GM23248 (cell line): Measurements from ENCODE around the gene ULK4. TPM values are rescaled to one million over a fixed set of nuclear protein-coding genes. Genes with fewer than 3 reads are reported as not detected.
A peak's percentile ranks its signal among the peaks of the same experiment; 100 is the strongest.

Experiments used
- DNase-seq: peaks from one replicate; pipeline ENCODE4 v3.0.0-alpha.2; 2015
- H2AFZ ChIP-seq: fragments of 200-600 bp; sonication (generic); 2 replicates; pipeline ENCODE4 v1.6.1; 2016; ENCODE audit warnings: antibody characterized with exemption
- H3F3A ChIP-seq: fragments of 200-600 bp; sonication (generic); 2 replicates; pipeline ENCODE4 v1.6.1; 2016; ENCODE audit warnings: mild to moderate bottlenecking, antibody characterized with exemption, mixed run types; ENCODE audit not compliant: insufficient read depth
- H3K27ac ChIP-seq: fragments of 200-600 bp; sonication (generic); 2 replicates; pipeline ENCODE4 v1.5.1; 2016; ENCODE audit warnings: mild to moderate bottlenecking
- H3K27me3 ChIP-seq: fragments of 200-600 bp; sonication (generic); replicated peaks from 2 replicates; pipeline ENCODE4 v1.6.1; 2016; ENCODE audit warnings: mild to moderate bottlenecking; ENCODE audit not compliant: insufficient read depth
- H3K36me3 ChIP-seq: fragments of 200-600 bp; sonication (generic); 2 replicates; pipeline ENCODE4 v1.6.1; 2016; ENCODE audit warnings: low read depth, mild to moderate bottlenecking
- H3K4me1 ChIP-seq: fragments of 200-600 bp; sonication (generic); 2 replicates; pipeline ENCODE4 v1.6.1; 2016; ENCODE audit warnings: mild to moderate bottlenecking; ENCODE audit not compliant: insufficient read depth
- H3K4me2 ChIP-seq: fragments of 200-600 bp; sonication (generic); one replicate; pipeline ENCODE4 v1.6.1; 2016; ENCODE audit warnings: mild to moderate bottlenecking; ENCODE audit not compliant: unreplicated experiment
- H3K4me3 ChIP-seq: fragments of 200-600 bp; sonication (generic); 2 replicates; pipeline ENCODE4 v1.5.1; 2016; ENCODE audit warnings: mild to moderate bottlenecking
- H3K79me2 ChIP-seq: fragments of 200-600 bp; sonication (generic); 2 replicates; pipeline ENCODE4 v1.6.1; 2016; ENCODE audit warnings: mild to moderate bottlenecking; ENCODE audit not compliant: insufficient read depth
- H3K9ac ChIP-seq: fragments of 200-600 bp; sonication (generic); 2 replicates; pipeline ENCODE4 v1.6.1; 2016; ENCODE audit warnings: mild to moderate bottlenecking
- H3K9me2 ChIP-seq: fragments of 200-600 bp; sonication (generic); 2 replicates; pipeline ENCODE4 v1.6.1; 2016; ENCODE audit warnings: mixed run types, mild to moderate bottlenecking, moderate library complexity; ENCODE audit not compliant: insufficient read depth
- H3K9me3 ChIP-seq: fragments of 200-600 bp; sonication (generic); one replicate; pipeline ENCODE4 v1.6.1; 2017; ENCODE audit warnings: low read depth
- H4K20me1 ChIP-seq: fragments of 200-600 bp; sonication (generic); 2 replicates; pipeline ENCODE4 v1.6.0; 2016; ENCODE audit not compliant: insufficient read depth
- EZH2 ChIP-seq: fragments of 200-600 bp; sonication (generic); IDR thresholded peaks from 2 replicates; pipeline ENCODE4 v1.6.1; 2018; ENCODE audit warnings: antibody characterized with exemption, mild to moderate bottlenecking; ENCODE audit not compliant: insufficient read depth, poor library complexity, severe bottlenecking
- EZH2phosphoT487 ChIP-seq: fragments of 200-600 bp; sonication (generic); IDR thresholded peaks from 2 replicates; pipeline ENCODE4 v1.6.1; 2018; ENCODE audit warnings: antibody characterized with exemption, moderate library complexity, mild to moderate bottlenecking, low read depth; ENCODE audit not compliant: insufficient read depth
- WGBS, 2 experiments: methylation state at CpG; one replicate each; pipeline ENCODE4 v1.1.6; 2015 to 2017; ENCODE audit warnings: low lambda C conversion rate in 2 of 2, low coverage in 1 of 2; ENCODE audit errors: missing lambda C conversion rate in 2 of 2; 5-methylcytosine and 5-hydroxymethylcytosine counted together
- in situ Hi-C: fragments of 300-500 bp; cut with MboI; formaldehyde crosslinking; loops from 2 replicates; pipeline ENCODE4 v1.15.0; 2020
- polyA plus RNA-seq: library from polyadenylated mRNA; unstranded; fragments of >200 nt; fragmentation: Nextera tagmentation; extraction: Ambion mirVana; gene quantifications from 2 replicates; pipeline ENCODE4 v1.2.1, GENCODE V29; 2016
- total RNA-seq: library from RNA; depleted of rRNA; stranded (reverse); fragments of >200 nt; shearing (Covaris generic); gene quantifications from 2 replicates; pipeline ENCODE4 v1.2.3, GENCODE V29; 2014

Gene ULK4
- total and polyA plus RNA-seq, 2 experiments from 2014 or later: 3.5 to 20.3 TPM

DNA sequence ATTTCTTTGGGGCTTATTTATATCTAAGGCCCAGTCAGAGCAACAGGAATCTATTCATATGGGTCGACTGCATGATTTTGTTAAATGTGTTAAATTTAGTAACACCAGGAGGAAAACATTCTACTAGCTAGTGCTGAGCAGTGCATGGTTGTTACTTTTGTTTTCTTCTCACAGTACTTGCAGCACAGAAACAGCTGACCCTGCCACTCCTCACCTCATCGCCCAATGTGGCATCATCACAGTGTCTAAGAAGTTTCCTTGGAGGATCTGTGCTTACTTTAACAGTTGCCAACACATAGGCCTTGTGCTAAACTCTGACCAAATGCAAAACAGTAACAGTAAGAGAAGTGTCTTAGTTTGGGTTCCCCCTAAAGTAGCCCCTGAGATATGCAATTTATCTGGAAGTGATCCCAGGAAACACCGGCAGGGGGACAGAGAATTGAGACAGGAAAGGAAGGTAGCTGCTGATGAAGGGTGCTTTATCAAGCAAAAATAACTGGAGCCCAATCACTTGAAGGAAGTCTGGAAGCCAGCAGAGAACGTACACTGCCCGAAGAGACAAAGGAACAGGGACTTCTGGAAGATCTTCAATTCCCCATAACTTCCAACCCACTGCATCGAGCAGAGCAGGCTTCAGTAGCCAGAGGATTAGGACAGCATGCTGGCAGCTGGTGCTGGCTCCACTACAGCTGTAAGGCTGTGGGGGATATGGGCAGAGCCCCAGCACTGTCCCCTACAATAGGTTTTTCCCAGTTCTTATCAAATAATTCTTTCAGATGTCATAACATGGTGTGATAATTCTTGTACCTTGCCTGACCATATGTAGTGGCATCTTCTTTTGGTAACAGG, 36.0 kb upstream of the ULK4 start:
- no peaks in the 10 kb centered on the region for H3K27me3 ChIP-seq
- 40 to 43% methylated on average over 6 of the region's 6 CpGs for WGBS, 2 experiments
- no peak overlapping the region for H3K4me3 ChIP-seq
- no peaks in the 10 kb centered on the region for H3K9me3 ChIP-seq
- H2AFZ ChIP-seq: peak overlapping the region; percentile 69; the same call in 1 of the 2 replicates
- H3K36me3 ChIP-seq: no peaks in the 10 kb centered on the region
- no peak for TF ChIP-seq EZH2
- TF ChIP-seq EZH2phosphoT487: no peak
- H3K27ac ChIP-seq: no peak overlapping the region
- no peak overlapping the region for H3K9ac ChIP-seq
- H3K4me1 ChIP-seq: no peaks in the 10 kb centered on the region
- no peak for DNase-seq
- no peak overlapping the region for H3K4me2 ChIP-seq
- no peaks in the 10 kb centered on the region for H4K20me1 ChIP-seq
- no peaks in the 10 kb centered on the region for H3K79me2 ChIP-seq
- in situ Hi-C loops: no loop called here
- no peaks in the 10 kb centered on the region for H3F3A ChIP-seq
- H3K9me2 ChIP-seq: no peaks in the 10 kb centered on the region

DNA sequence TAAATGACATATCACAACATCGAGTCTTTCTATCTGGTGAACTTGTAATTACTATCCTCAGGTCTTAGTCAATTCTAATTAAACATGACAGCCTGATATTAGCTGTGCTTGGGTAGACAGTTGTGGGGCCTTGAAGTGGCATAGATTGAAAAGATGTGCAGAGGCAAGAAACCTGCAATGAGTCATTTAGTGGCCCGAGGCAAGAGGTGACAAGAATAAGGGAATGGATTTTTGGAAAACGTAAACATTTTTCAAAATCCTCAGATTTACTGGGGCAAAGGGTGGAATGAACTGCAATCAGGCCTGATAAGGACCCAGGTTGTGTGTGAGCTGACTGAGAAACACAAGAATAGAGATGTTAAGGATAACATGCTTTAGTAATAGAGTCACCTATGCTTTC, 29.5 kb upstream of the ULK4 start:
- Histone ChIP-seq H2AFZ (no peak overlapping the region), H3K79me2 (no peaks in the 10 kb centered on the region), H3F3A (no peaks in the 10 kb centered on the region), H3K27me3 (no peaks in the 10 kb centered on the region), H3K9me2 (no peaks in the 10 kb centered on the region), H3K9ac (no peak overlapping the region), H3K4me3 (no peak overlapping the region), H3K9me3 (no peaks in the 10 kb centered on the region), H3K36me3 (no peaks in the 10 kb centered on the region), H3K4me1 (no peaks in the 10 kb centered on the region), H3K27ac (no peak overlapping the region), H3K4me2 (no peak overlapping the region), H4K20me1 (no peaks in the 10 kb centered on the region)
- DNase-seq: no peak
- in situ Hi-C loops: no loop called here
- TF ChIP-seq EZH2phosphoT487 (no peak), EZH2 (no peak)
- WGBS, 2 experiments: 67 to 79% methylated on average over 3 of the region's 3 CpGs

DNA sequence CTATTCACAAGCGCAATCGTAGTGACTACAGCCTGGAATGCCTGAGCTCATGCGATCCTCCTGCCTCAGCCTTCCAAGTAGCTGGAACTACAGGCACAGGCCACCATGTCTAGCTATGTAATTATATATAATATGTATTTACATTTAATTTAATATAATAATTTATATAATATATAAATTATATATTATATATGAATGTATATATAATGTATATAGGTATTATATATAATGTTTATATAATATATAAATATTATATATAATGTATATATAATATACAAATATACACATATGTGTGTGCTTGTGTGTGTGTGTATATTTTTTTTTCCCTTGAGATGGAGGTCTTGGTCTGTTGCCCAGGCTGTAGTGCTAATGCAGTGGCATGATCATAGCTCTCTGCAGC, 27.6 kb upstream of the ULK4 start:
- no peak for DNase-seq
- Histone ChIP-seq H2AFZ (no peak overlapping the region), H4K20me1 (no peaks in the 10 kb centered on the region), H3K27ac (no peak overlapping the region), H3K9ac (no peak overlapping the region), H3K9me2 (no peaks in the 10 kb centered on the region), H3K36me3 (no peaks in the 10 kb centered on the region), H3K27me3 (no peaks in the 10 kb centered on the region), H3K9me3 (no peaks in the 10 kb centered on the region), H3K4me2 (no peak overlapping the region), H3K79me2 (no peaks in the 10 kb centered on the region), H3F3A (no peaks in the 10 kb centered on the region), H3K4me1 (no peaks in the 10 kb centered on the region), H3K4me3 (no peak overlapping the region)
- in situ Hi-C loops: no loop called here
- 97 to 100% methylated on average over 3 of the region's 3 CpGs for WGBS, 2 experiments
- TF ChIP-seq EZH2: no peak
- no peak for TF ChIP-seq EZH2phosphoT487

DNA sequence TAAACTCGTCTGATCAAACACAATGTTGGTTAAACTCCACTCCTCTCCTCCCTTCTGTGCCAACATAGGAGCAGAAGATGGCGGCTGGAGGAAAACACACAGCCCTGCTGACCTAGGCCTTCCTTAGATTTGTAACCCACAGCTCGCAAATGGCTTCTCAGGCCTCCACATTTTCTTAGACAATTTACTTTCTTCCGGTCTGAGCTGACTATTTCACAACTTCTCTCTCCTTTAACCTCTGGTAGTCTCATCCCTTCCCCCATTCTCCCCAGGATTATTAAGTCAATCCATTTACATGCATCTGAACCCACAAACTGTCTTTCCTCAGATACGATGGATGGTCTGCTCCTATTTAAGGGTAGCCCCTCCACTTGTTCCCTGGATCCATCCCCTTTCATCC, 25.7 kb upstream of the ULK4 start:
- Histone ChIP-seq H3F3A (no peaks in the 10 kb centered on the region), H3K4me1 (no peaks in the 10 kb centered on the region), H3K9ac (no peak overlapping the region), H3K9me3 (no peaks in the 10 kb centered on the region), H3K4me3 (no peak overlapping the region), H4K20me1 (no peaks in the 10 kb centered on the region), H3K4me2 (no peak overlapping the region), H3K27ac (no peak overlapping the region), H3K79me2 (no peaks in the 10 kb centered on the region), H3K9me2 (no peaks in the 10 kb centered on the region), H3K36me3 (no peaks in the 10 kb centered on the region), H3K27me3 (no peaks in the 10 kb centered on the region), H2AFZ (no peak overlapping the region)
- no peak for DNase-seq
- no peak for TF ChIP-seq EZH2
- TF ChIP-seq EZH2phosphoT487: no peak
- in situ Hi-C loops: no loop called here
- WGBS, 2 experiments: 70 to 71% methylated on average over 5 of the region's 5 CpGs
